ENCODE measurements around the gene MED9. TPM values are rescaled to one million over a fixed set of nuclear protein-coding genes. Genes with fewer than 3 reads are reported as not detected.

Gene MED9
- total RNA-seq, 2 donors from 2014 or later = 15.0 to 15.5 TPM

GRCh38 chr17:17537311-17538099 lies 60.7 kb downstream of the MED9 start:
- ATAC-seq (replicated peaks in 1 of 2) (no peak), DNase-seq (no peak)
- Mint-ChIP-seq H3K4me3 (no peak overlapping the region), H3K9me3 (no peaks in the 10 kb centered on the region), H3K27me3 (ENCODE audit: low read depth) (no peaks in the 10 kb centered on the region), H3K4me1 (ENCODE audit: low read depth) (no peaks in the 10 kb centered on the region), H3K36me3 (ENCODE audit: insufficient read depth in 2 of 2) (no peaks in the 10 kb centered on the region), H3K27ac (no peak overlapping the region)

GRCh38 chr17:17538417-17539391 lies 61.9 kb downstream of the MED9 start:
- no peak for DNase-seq
- Mint-ChIP-seq H3K4me1 (ENCODE audit: low read depth) (no peaks in the 10 kb centered on the region), H3K4me3 (no peak overlapping the region), H3K9me3 (no peaks in the 10 kb centered on the region), H3K27ac (no peak overlapping the region), H3K27me3 (ENCODE audit: low read depth) (no peaks in the 10 kb centered on the region), H3K36me3 (ENCODE audit: insufficient read depth in 2 of 2) (no peaks in the 10 kb centered on the region)
- ATAC-seq (replicated peaks in 1 of 2) = no peak

DNA sequence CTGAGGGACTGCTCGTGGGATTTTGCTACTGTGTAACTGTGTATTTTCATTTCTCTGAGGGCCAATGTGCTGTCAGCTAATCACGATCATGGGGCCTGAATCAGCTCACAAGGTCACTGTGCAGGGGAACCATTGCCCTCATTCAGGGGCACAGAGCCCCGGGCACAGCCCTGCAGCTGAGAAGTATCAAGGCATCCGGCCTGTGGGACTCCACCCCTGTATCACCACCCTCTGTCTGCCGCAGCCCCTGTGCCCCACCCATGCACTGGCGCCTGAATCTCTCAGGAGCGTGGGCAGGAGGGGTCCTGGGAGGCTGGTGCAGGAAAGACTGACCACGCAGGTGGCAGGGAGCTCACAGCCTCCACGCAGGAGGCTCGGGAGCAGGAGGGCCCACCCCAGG lies 62.8 kb downstream of the MED9 start:
- no peak overlapping the region for H3K4me3 Mint-ChIP-seq
- no peaks in the 10 kb centered on the region for H3K4me1 Mint-ChIP-seq (ENCODE audit: low read depth)
- DNase-seq (no peak), ATAC-seq (replicated peaks in 1 of 2) (no peak)
- H3K9me3 Mint-ChIP-seq = no peaks in the 10 kb centered on the region
- no peaks in the 10 kb centered on the region for H3K36me3 Mint-ChIP-seq (ENCODE audit: insufficient read depth in 2 of 2)
- H3K27me3 Mint-ChIP-seq (ENCODE audit: low read depth) = no peaks in the 10 kb centered on the region
- H3K27ac Mint-ChIP-seq = no peak overlapping the region

DNA sequence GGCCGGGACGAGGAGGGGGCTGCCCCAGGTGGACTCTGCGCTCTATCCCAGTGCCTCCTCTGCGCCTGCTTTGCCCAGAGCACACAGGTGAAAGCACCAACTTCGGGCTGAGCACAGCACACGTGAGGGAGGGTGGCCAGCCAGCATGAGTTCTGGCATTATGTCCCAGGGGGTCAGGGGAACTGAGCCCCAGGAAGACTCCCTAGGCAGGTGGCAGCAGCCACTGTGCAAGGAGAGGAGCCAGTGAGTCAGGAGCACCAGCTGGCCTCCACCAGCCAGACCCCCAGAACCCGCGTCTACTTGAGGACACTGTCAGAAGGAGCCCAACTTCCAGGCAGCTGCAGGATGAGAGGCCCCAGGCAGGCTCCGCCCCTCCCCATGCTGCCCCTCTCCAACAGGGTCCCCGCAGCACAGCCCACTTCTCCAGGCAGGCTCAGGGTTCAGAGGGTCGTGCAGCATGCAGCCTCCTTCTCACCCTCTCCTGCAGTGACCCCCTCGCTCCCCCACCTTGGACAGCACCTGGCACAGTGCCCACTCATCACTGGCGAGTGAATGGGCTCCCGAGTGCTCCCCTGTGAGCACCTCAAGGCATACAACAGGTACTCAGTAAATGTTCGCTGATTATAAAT lies 63.6 kb downstream of the MED9 start:
- H3K4me3 Mint-ChIP-seq = no peak overlapping the region

GRCh38 chr17:17540935-17541639 lies 64.3 kb downstream of the MED9 start:
- H3K4me1 Mint-ChIP-seq (ENCODE audit: low read depth) = no peaks in the 10 kb centered on the region

More for the DNA sequence above, 63.6 kb downstream of the MED9 start:
- Mint-ChIP-seq H3K4me1 (ENCODE audit: low read depth) (no peaks in the 10 kb centered on the region), H3K36me3 (ENCODE audit: insufficient read depth in 2 of 2) (no peaks in the 10 kb centered on the region), H3K27me3 (ENCODE audit: low read depth) (no peaks in the 10 kb centered on the region), H3K27ac (no peak overlapping the region), H3K9me3 (no peaks in the 10 kb centered on the region)
- DNase-seq (no peak), ATAC-seq (replicated peaks in 1 of 2) (no peak)

DNA sequence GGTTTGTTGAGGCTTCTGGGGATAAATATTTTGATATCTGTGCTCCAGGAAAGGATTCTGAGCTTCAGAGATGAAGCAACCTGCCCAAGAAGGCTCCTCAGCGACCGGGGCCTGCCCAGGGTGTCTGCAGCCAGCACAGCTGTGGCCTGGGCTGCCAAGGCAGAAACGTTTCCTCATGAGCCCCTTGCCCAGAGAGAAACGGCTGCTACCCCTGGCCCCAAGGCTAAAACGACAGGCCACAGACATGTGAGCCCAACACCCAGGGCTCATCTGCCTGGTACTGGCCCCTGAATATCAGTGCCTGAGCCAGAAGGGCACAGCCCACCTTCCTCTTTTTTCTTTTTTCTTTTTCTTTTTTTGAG lies 64.8 kb downstream of the MED9 start:
- no peak overlapping the region for H3K4me3 Mint-ChIP-seq
- no peak for ATAC-seq (replicated peaks in 1 of 2)
- no peaks in the 10 kb centered on the region for H3K27me3 Mint-ChIP-seq (ENCODE audit: low read depth)
- DNase-seq = no peak
- no peaks in the 10 kb centered on the region for H3K9me3 Mint-ChIP-seq
- H3K27ac Mint-ChIP-seq = no peak overlapping the region
- H3K36me3 Mint-ChIP-seq (ENCODE audit: insufficient read depth in 2 of 2) = no peaks in the 10 kb centered on the region
- no peaks in the 10 kb centered on the region for H3K4me1 Mint-ChIP-seq (ENCODE audit: low read depth)

More at GRCh38 chr17:17540935-17541639, 64.3 kb downstream of the MED9 start:
- H3K27me3 Mint-ChIP-seq (ENCODE audit: low read depth) = no peaks in the 10 kb centered on the region
- no peaks in the 10 kb centered on the region for H3K9me3 Mint-ChIP-seq
- H3K36me3 Mint-ChIP-seq (ENCODE audit: insufficient read depth in 2 of 2) = no peaks in the 10 kb centered on the region
- H3K4me3 Mint-ChIP-seq = no peak overlapping the region
- no peak overlapping the region for H3K27ac Mint-ChIP-seq
- no peak for DNase-seq
- no peak for ATAC-seq (replicated peaks in 1 of 2)

Other genes with a start within 250 kb of the MED9 start
- 10 to 100 TPM; 27.3 to 29.2 TPM for gene FLCN, start 239.8 kb upstream of the MED9 start, total RNA-seq
- 10 to 100 TPM; 77.7 to 89.0 TPM for gene COPS3, start 195.8 kb upstream of the MED9 start, total RNA-seq
- gene NT5M, start 173.6 kb upstream of the MED9 start, total RNA-seq = 10 to 100 TPM in 1 of 2 donors, 1 to 10 TPM in 1; 8.7 to 11.0 TPM
- gene RASD1, start 19.4 kb downstream of the MED9 start, total RNA-seq = 1 to 10 TPM; 1.6 to 3.0 TPM
- 10 to 100 TPM; 21.6 to 36.8 TPM for gene PEMT, start 114.7 kb downstream of the MED9 start, total RNA-seq
- gene RAI1, start 204.5 kb downstream of the MED9 start, total RNA-seq = 10 to 100 TPM; 19.5 to 21.3 TPM

All from activated T-cell treated with anti-CD3 and anti-CD28 coated beads, Interleukin-2, amount 50 U/mL, for 72 hours (primary cell).